ENCODE results near the gene KRTAP10-9.

The KRTAP10-9 gene

GRCh38 chr21:44648557-44649311, 21.8 kb downstream of the KRTAP10-9 start:
- TF ChIP-seq EZH2phosphoT487 (conservative IDR thresholded peaks at IDR 0.05; ENCODE audit: low read length) (no peak), CTCF (IDR thresholded peaks at IDR 0.05; ENCODE audit: insufficient read depth, low read length, poor library complexity, severe bottlenecking) (no peak)
- Histone ChIP-seq H3F3A (ENCODE audit: insufficient read depth) (no peaks in the 10 kb centered on the region), H3K27ac (ENCODE audit: low read depth, low read length) (no peak overlapping the region), H3K4me3 (ENCODE audit: insufficient read depth, low read length, poor library complexity, severe bottlenecking) (no peak overlapping the region), H3K27me3 (ENCODE audit: low read length) (no peaks in the 10 kb centered on the region), H2AFZ (ENCODE audit: low read depth, low read length, severe bottlenecking) (no peak overlapping the region), H3K9ac (ENCODE audit: low read length) (no peak overlapping the region), H4K20me1 (ENCODE audit: low read depth, low read length) (no peaks in the 10 kb centered on the region), H3K79me2 (ENCODE audit: insufficient read depth, low read length) (no peaks in the 10 kb centered on the region), H3K9me3 (ENCODE audit: insufficient read depth, low read length) (peaks cover 11% of the 10 kb centered on the region; the same call in 1 of the 2 replicates), H3K36me3 (ENCODE audit: low read length) (no peaks in the 10 kb centered on the region), H3K4me2 (ENCODE audit: low read depth, low read length, poor library complexity, severe bottlenecking) (no peak overlapping the region), H3K9me2 (replicated peaks; ENCODE audit: insufficient read depth, low read length) (no peaks in the 10 kb centered on the region)

GRCh38 chr21:44649521-44650100, 22.7 kb downstream of the KRTAP10-9 start:
- TF ChIP-seq EZH2phosphoT487 (conservative IDR thresholded peaks at IDR 0.05; ENCODE audit: low read length) (no peak), CTCF (IDR thresholded peaks at IDR 0.05; ENCODE audit: insufficient read depth, low read length, poor library complexity, severe bottlenecking) (no peak)
- Histone ChIP-seq H3K27ac (ENCODE audit: low read depth, low read length) (no peak overlapping the region), H3K36me3 (ENCODE audit: low read length) (no peaks in the 10 kb centered on the region), H4K20me1 (ENCODE audit: low read depth, low read length) (no peaks in the 10 kb centered on the region), H3K9me3 (ENCODE audit: insufficient read depth, low read length) (peaks cover 5% of the 10 kb centered on the region; the same call in 1 of the 2 replicates), H3F3A (ENCODE audit: insufficient read depth) (no peaks in the 10 kb centered on the region), H3K9me2 (replicated peaks; ENCODE audit: insufficient read depth, low read length) (no peaks in the 10 kb centered on the region), H3K79me2 (ENCODE audit: insufficient read depth, low read length) (no peaks in the 10 kb centered on the region), H2AFZ (ENCODE audit: low read depth, low read length, severe bottlenecking) (no peak overlapping the region), H3K27me3 (ENCODE audit: low read length) (no peaks in the 10 kb centered on the region), H3K4me2 (ENCODE audit: low read depth, low read length, poor library complexity, severe bottlenecking) (no peak overlapping the region), H3K4me3 (ENCODE audit: insufficient read depth, low read length, poor library complexity, severe bottlenecking) (no peak overlapping the region), H3K9ac (ENCODE audit: low read length) (no peak overlapping the region)

- Histone ChIP-seq H3K27ac (ENCODE audit: low read depth, low read length) (no peak overlapping the region), H3K4me2 (ENCODE audit: low read depth, low read length, poor library complexity, severe bottlenecking) (no peak overlapping the region), H3K79me2 (ENCODE audit: insufficient read depth, low read length) (no peaks in the 10 kb centered on the region), H3K9me3 (ENCODE audit: insufficient read depth, low read length) (no peaks in the 10 kb centered on the region), H3F3A (ENCODE audit: insufficient read depth) (no peaks in the 10 kb centered on the region), H3K9ac (ENCODE audit: low read length) (no peak overlapping the region), H3K4me3 (ENCODE audit: insufficient read depth, low read length, poor library complexity, severe bottlenecking) (no peak overlapping the region), H4K20me1 (ENCODE audit: low read depth, low read length) (no peaks in the 10 kb centered on the region), H2AFZ (ENCODE audit: low read depth, low read length, severe bottlenecking) (no peak overlapping the region), H3K9me2 (replicated peaks; ENCODE audit: insufficient read depth, low read length) (no peaks in the 10 kb centered on the region), H3K36me3 (ENCODE audit: low read length) (no peaks in the 10 kb centered on the region), H3K27me3 (ENCODE audit: low read length) (no peaks in the 10 kb centered on the region)
- TF ChIP-seq CTCF (IDR thresholded peaks at IDR 0.05; ENCODE audit: insufficient read depth, low read length, poor library complexity, severe bottlenecking): no peak
- no peak for TF ChIP-seq EZH2phosphoT487 (conservative IDR thresholded peaks at IDR 0.05; ENCODE audit: low read length)
Observed at GRCh38 chr21:44650265-44650972, 23.5 kb downstream of the KRTAP10-9 start.
